Ectodermal cell (in vitro differentiated cells): Measurements from ENCODE around the gene OPN5.

Experiments used
- H3K27ac ChIP-seq: 2 replicates; pipeline ENCODE4 v1.7.0; 2013; ENCODE audit warnings: mild to moderate bottlenecking, low read depth, low read length; ENCODE audit not compliant: insufficient read depth, poor library complexity, severe bottlenecking
- H3K27me3 ChIP-seq: 2 replicates; pipeline ENCODE4 v1.7.0; 2013; ENCODE audit warnings: mild to moderate bottlenecking, low read length; ENCODE audit not compliant: insufficient read depth, control insufficient read depth, poor library complexity, severe bottlenecking
- H3K36me3 ChIP-seq: one replicate; pipeline ENCODE4 v1.7.0; 2013; ENCODE audit warnings: low read length; ENCODE audit not compliant: control insufficient read depth, insufficient read depth
- H3K4me1 ChIP-seq: one replicate; pipeline ENCODE4 v1.7.0; 2013; ENCODE audit warnings: low read length; ENCODE audit not compliant: control insufficient read depth, insufficient read depth
- H3K4me3 ChIP-seq: 2 replicates; pipeline ENCODE4 v1.7.0; 2013; ENCODE audit warnings: low read depth, low read length, control low read depth; ENCODE audit not compliant: insufficient read depth
- H3K9me3 ChIP-seq: 2 replicates; pipeline ENCODE4 v1.7.0; 2013; ENCODE audit warnings: mild to moderate bottlenecking, low read length, moderate library complexity; ENCODE audit not compliant: control insufficient read depth
- WGBS, 2 experiments: methylation state at CpG; one replicate each; pipeline ENCODE4 v1.1.7; 2013; ENCODE audit warnings: missing lambda C conversion rate in 2 of 2; 5-methylcytosine and 5-hydroxymethylcytosine counted together

Gene OPN5

DNA sequence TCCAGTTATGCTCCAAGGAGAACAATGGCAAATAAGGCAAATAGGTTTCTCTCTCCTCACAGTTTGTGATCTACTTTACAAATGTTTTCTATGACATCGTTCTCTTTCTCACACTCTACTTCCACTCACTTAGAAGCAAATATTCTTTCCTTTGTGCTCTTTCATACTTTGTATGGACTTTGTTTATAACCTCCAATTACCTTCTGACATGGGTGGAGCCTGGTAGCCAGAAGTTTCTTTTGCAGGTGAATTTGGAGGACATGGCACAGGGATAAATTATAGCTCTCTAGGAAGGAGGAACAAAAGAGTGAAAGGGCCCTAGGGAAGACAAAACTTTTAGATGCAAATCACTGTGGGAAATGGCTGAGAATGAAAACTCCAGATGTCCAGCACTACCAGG is 69.3 kb downstream of the OPN5 start:
- H3K4me3 ChIP-seq: no peak overlapping the region
- no peaks in the 10 kb centered on the region for H3K36me3 ChIP-seq
- H3K27me3 ChIP-seq: no peaks in the 10 kb centered on the region
- H3K9me3 ChIP-seq: no peaks in the 10 kb centered on the region
- H3K27ac ChIP-seq: no peak overlapping the region
- 95 to 96% methylated on average over 1 of the region's 1 CpG for WGBS, 2 experiments
- H3K4me1 ChIP-seq: peaks cover 6% of the 10 kb centered on the region

DNA sequence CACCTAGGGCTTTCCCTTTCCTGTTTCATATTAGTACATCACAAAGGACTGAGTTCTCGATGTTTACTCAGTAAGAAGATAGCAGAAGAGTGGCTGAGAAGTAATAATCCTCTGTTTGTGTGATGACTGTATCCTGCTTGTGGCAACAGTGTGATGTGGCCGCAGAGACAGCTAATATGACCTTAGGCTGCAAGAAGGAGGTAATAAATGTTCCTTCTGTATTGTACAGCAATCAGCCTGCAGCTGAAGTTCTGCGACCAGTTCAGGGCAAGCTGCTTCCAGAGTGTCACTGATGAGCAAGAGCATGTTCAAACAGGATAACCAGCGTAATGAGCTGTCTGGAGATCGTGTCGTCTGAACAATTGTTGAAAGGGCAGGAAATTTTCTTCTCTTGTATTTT is 70.9 kb downstream of the OPN5 start:
- peaks cover 6% of the 10 kb centered on the region for H3K4me1 ChIP-seq
- no peak overlapping the region for H3K4me3 ChIP-seq
- H3K36me3 ChIP-seq: no peaks in the 10 kb centered on the region
- WGBS, 2 experiments: 94 to 96% methylated on average over 6 of the region's 6 CpGs
- no peak overlapping the region for H3K27ac ChIP-seq
- H3K9me3 ChIP-seq: no peaks in the 10 kb centered on the region
- no peaks in the 10 kb centered on the region for H3K27me3 ChIP-seq

DNA sequence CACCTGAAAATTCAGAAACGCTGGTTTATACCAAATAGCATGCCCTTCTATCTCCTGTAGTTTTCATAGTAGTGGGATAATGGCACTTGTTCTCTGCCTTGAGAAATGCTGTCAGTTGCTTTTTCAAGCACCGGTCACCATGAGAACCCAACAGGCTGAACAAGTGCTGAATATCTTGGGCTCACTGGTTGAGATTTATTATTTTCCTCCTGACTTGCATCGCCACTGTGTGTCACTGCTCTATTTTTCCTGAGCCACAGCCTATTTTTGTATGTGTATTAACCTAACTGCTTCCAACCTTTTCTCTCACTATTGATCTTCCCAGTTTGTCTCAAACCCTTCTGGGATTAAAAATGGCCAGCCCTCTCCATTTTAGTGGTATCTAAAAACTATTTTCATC is 71.9 kb downstream of the OPN5 start:
- Histone ChIP-seq H3K4me3 (no peak overlapping the region), H3K27ac (no peak overlapping the region), H3K4me1 (peaks cover 6% of the 10 kb centered on the region), H3K9me3 (no peaks in the 10 kb centered on the region), H3K36me3 (no peaks in the 10 kb centered on the region), H3K27me3 (no peaks in the 10 kb centered on the region)
- 90 to 91% methylated on average over 3 of the region's 3 CpGs for WGBS, 2 experiments

DNA sequence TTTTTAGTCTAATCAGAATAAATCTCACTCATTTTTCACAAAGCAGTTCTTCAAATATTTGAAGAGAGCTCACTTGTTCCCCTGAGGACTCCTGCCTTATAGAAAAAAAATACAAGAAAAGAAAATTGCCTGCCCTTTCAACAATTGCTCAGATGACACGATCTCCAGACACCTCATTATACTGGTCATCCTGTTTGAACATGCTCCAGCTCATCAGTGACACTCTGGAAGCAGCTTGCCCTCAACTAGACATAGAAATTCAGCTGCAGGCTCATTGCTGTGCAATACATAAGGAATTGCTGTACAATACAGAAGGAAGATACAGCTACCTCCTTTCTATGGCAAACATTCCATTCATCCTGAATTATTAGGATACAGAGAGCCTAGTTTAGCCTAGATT is 73.1 kb downstream of the OPN5 start:
- H3K36me3 ChIP-seq: no peaks in the 10 kb centered on the region
- H3K9me3 ChIP-seq: no peaks in the 10 kb centered on the region
- H3K27me3 ChIP-seq: no peaks in the 10 kb centered on the region
- WGBS, 2 experiments: 95 to 96% methylated on average over 1 of the region's 1 CpG
- no peak overlapping the region for H3K27ac ChIP-seq
- H3K4me1 ChIP-seq: peaks cover 8% of the 10 kb centered on the region
- no peak overlapping the region for H3K4me3 ChIP-seq

DNA sequence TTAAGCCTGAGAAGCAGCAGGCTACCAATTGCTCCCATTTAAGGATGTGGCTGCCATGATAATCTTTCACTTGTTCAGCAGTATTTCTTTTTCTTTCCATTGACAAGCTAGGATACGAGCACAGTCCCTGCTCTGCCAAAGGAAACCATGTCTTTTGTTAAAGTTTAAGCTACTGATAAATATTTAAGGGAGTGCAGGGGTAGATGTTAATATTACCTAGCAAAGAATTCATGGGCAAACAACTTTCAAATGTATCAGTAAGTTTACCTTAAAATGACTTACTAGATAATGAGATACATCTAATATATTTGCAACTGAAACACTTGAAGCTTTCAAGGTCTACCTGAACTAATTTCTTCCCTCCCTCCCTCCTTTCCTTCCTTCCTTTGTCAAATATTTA is 77.3 kb downstream of the OPN5 start:
- WGBS, 2 experiments: 50% methylated on average over 1 of the region's 1 CpG; no CpG with 5 or more reads in 1 of the 2 experiments

DNA sequence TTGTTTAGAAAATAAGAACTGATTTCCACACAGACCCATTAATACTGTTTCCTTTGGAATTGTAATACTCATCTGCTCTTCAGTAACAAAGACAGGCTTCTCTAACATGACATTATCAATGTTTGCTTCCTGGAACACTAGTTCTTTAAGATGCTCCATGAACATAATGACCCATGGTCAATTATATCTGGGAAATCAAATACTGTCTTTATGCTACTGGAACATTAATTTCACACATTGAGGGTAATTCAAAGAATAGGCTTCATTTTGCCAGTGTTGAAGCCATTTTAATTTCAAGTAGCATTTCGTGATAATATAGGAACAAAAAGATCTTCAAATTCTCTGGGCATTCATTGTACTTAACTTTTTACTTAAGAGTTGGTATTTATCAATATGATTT is 80.9 kb downstream of the OPN5 start:
- Histone ChIP-seq H3K4me3 (no peak overlapping the region), H3K9me3 (no peaks in the 10 kb centered on the region)
- WGBS, 2 experiments: 100% methylated on average over 1 of the region's 1 CpG; no CpG with 5 or more reads in 1 of the 2 experiments

More for the DNA sequence above, 77.3 kb downstream of the OPN5 start:
- no peaks in the 10 kb centered on the region for H3K27me3 ChIP-seq
- H3K4me3 ChIP-seq: no peak overlapping the region
- no peaks in the 10 kb centered on the region for H3K36me3 ChIP-seq
- peaks cover 2% of the 10 kb centered on the region for H3K4me1 ChIP-seq
- no peak overlapping the region for H3K27ac ChIP-seq
- H3K9me3 ChIP-seq: no peaks in the 10 kb centered on the region

DNA sequence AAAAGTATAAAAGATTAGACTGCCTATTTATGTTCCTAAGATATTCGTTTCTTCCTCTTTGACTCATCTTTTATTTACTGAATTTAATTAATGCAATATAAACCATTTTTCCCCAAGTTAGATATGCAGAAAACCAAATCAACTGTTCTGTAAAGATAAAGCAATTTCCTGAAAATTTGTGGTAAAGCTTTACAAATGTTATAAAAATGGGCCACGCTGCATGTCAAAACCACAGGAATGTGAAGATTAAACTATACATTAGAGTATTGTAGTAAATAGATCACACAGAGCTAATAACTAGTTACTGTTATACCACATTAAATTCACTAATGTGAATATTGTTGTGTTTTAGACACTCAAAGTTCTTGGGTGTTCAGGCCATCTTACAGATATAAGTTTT is 83.4 kb downstream of the OPN5 start:
- no peaks in the 10 kb centered on the region for H3K36me3 ChIP-seq
- no peak overlapping the region for H3K27ac ChIP-seq
- 50% methylated on average over 2 of the region's 2 CpGs; no CpG with 5 or more reads in 1 of the 2 experiments for WGBS, 2 experiments
- no peaks in the 10 kb centered on the region for H3K27me3 ChIP-seq
- no peak overlapping the region for H3K4me3 ChIP-seq
- H3K4me1 ChIP-seq: no peaks in the 10 kb centered on the region
- no peaks in the 10 kb centered on the region for H3K9me3 ChIP-seq

More for the DNA sequence above, 80.9 kb downstream of the OPN5 start:
- Histone ChIP-seq H3K36me3 (no peaks in the 10 kb centered on the region), H3K27me3 (no peaks in the 10 kb centered on the region), H3K4me1 (peaks cover 2% of the 10 kb centered on the region), H3K27ac (no peak overlapping the region)

DNA sequence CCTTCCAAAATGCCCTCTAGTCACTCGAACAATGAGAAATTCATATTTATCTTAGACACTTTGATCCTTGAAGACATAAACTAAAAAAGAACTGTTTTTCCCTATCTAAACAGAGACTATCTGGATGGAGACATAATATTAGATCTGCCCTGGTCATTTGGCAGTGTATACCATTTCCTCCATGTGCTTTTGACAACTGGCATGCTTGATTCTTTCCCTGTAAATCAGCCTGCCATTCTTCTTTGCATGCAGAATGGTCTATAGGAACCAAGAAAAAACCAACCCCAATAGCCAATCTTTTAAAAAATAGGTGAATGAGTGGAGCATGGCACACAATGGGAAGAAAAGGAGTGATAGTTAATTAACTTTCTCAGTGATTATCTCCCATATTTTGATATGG is 93.8 kb downstream of the OPN5 start:
- Histone ChIP-seq H3K36me3 (no peaks in the 10 kb centered on the region), H3K4me3 (no peak overlapping the region), H3K27ac (no peak overlapping the region), H3K9me3 (no peaks in the 10 kb centered on the region), H3K4me1 (no peaks in the 10 kb centered on the region), H3K27me3 (no peaks in the 10 kb centered on the region)
- 96 to 100% methylated on average over 1 of the region's 1 CpG for WGBS, 2 experiments
